Stimulated activated CD4-positive, alpha-beta T cell treated with anti-CD3 and anti-CD28 coated beads, Interleukin-2, amount 100 ng/mL, for 48 hours (primary cell): ENCODE results near the gene BNIP2.
"Not testable (repeated sequence)": the region's sequence is repeated elsewhere in the genome, so short reads cannot be mapped to it uniquely, and the experiment has no call there.

Experiments used
- DNase-seq, 2 donors: peaks; one replicate each; pipeline ENCODE4 v3.0.0-alpha.2; 2020

BNIP2 gene

DNA sequence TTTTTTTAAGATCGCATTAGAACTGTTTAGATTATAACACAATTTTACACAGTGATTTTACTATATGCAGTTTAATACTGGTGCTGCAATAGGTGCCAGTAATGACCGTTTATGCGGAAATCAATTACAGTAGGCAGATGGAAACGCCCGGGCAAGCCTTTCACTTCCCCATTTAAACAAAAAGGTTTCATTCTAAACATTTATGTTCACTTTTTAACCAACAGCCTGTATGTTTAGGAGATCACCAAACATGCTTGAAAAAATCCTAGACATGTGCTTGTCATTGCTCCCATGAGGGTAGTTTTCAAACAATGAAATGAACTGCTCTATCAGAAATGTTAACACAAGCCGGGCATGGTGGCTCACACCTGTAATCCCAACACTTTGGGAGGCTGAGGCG, 2.7 kb downstream of the BNIP2 start:
- DNase-seq = no peak

DNA sequence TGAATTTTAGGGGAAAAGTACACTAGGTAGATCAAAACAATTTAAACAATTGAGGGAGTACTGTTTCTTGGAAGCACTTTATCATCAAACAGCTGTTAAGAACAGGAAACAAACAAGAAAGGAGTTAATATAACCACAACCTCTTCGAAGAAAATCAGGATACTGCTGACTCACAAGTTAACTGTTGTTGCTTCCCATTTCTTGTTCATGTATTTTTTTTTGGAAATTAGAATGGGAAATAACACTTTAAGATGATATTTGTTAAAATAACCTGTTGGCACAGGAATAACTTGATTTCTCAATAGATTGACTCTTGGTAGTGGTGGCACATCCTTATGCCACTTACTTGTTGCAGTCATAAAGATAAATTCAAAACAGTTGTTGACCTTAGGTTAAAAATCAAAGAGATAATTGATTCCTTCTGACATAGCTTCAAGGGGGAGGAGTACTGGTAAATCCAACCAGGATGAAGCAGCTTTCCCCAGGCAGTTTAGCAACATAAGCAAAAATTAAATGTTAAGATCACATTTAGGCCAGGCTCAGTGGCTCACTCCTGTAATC, 3.3 kb downstream of the BNIP2 start:
- no peak for DNase-seq

GRCh38 chr15:59680870-59681269, 8.2 kb downstream of the BNIP2 start:
- DNase-seq = no peak

DNA sequence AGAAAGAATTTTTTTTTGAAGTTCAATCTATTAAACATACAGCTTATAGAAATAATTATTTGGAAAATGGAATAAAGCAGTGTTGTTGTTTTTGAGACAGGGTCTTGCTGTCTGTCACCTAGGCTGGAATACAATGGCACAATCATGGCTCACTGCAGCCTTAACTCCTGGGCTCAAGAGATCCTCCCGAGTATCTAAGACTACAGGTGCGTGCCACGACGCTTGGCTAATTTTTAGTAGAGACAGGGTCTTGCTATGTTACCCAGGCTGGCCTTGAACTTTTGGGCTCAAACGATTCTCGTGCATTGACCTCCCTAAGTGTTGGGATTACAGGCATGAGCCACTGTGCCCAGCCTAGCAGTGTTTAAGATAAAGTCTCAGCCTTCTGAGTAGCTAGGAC, 8.8 kb downstream of the BNIP2 start:
- DNase-seq = no peak

- no peak for DNase-seq
Observed at GRCh38 chr15:59678620-59679019, 10.5 kb downstream of the BNIP2 start.

- DNase-seq = no peak
Observed at GRCh38 chr15:59678172-59678571, 10.9 kb downstream of the BNIP2 start.

DNA sequence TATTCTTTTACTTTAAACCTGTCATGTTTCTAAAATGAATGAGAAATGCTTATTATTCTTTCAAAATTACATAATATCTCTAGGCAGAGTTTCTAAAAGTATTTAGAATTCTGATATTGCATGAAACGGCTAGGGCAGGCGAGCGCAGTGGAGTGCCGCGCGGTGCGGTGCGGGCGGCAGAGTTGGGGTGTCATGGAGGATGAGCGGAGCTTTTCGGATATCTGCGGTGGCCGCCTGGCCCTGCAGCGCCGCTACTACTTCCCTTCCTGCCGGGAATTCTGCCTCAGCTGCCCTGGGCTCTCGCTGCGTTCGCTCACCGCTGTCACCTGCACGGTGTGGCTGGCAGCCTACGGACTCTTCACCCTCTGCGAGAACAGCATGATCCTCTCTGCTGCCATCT, 12.6 kb downstream of the BNIP2 start:
- DNase-seq = no peak

DNA sequence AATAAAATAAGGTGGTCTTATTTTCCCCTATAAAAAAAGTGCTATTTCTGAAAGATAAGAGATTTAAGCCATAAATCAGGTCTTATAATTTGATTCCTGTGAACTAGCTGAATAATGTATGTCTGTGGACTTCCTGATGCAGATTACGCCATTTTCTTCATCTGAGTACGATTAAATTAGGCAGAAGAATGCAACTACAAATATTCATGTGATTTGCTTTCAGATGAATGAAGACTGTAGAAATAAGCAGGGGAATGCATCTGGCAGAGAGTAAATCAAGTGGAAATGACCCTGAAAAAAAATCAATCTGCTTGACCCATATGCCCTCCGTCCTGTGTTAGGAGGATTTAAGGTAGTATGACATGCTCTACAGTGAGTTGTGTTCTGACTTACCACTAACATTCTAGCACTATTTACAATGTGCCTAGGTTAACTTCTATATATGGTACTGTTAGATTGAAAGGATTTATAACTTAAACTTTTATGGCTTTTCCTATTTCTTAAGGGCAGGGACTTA, 14.7 kb downstream of the BNIP2 start:
- no peak for DNase-seq

DNA sequence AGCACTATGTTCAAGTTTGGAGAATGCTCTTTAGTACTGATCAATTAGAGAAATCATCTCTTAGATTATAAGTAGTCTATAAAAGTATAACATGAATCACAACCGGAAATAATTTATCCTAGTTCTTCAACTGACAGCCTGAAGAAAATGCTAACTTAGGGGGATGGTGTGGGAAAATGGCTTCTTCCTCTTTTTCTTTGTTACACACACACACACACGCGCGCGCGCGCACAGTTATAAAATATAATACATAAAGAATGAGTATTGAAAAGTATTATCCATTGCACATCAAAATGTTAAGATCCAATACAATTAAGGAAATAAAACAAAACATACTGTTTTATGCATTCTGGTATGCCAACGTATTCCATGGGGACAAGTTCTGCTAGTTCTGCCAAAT, 20.6 kb downstream of the BNIP2 start:
- no peak for DNase-seq

DNA sequence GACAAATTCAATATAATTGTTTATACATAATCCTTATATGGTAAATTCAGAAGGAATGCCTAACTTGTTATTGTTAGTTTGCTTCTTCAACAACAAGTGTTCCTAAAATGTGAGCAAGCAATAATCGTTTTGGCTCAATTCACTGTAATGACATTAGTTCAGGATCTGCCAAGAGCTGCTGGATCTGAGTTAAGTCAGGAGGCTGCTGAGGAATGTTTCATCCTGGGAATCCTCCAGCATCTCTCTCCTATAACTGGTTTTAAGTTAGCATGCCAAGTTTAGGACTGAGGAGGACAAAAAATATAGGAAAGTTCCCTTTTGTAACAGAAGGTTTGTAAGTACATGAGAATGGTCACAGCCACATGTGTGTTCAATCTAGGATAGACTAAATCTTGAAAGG, 26.9 kb downstream of the BNIP2 start:
- no peak for DNase-seq

GRCh38 chr15:59659366-59659765, 29.8 kb downstream of the BNIP2 start:
- no peak for DNase-seq

- no peak for DNase-seq
Observed at GRCh38 chr15:59657635-59658125, 31.4 kb downstream of the BNIP2 start.

DNA sequence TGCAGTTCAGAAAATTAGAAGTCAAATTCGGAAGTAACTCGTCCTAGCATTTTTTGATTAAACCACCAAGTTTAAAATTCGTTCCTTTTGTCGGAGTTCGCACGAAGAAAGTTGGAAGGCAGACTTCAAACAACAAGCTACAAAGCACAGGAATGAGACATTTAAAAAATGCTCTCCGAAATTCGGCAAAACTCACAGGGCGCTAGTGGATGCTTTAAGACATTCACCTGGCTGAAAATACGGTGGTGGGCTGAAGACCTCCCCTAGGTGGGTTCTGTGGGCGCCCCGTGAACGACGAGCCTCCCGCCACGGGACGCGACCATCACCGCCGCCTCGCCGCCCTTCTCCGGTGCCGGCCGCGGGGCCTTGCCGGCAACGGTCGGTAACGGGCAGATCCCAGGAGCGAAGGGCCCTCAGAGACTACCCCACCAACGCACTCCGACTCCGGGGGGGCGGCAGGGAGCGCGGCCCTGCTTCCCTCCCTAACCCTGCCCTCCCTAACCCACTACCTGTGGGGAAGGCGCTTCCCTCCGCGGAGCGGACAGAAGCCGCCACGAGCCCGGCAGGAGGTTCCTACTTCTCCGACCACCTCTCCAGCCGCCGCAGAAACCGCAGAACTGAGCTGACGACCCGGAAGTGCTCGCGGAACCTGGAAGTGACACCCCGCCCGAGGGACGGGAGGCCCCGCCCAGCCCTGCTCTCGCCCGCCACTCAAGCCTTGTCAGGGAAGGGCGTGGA, 32.1 kb downstream of the BNIP2 start, which contains the start of gene GTF2A2:
TSS of gene GTF2A2 (minus strand) at position 619 of the 738 bp plus-strand sequence. CDS start 5,238 bp downstream, outside the sequence.
- peak; percentile 88 to 91 for DNase-seq

- no peak for DNase-seq
Observed at GRCh38 chr15:59654046-59654445, 35.1 kb downstream of the BNIP2 start.

DNA sequence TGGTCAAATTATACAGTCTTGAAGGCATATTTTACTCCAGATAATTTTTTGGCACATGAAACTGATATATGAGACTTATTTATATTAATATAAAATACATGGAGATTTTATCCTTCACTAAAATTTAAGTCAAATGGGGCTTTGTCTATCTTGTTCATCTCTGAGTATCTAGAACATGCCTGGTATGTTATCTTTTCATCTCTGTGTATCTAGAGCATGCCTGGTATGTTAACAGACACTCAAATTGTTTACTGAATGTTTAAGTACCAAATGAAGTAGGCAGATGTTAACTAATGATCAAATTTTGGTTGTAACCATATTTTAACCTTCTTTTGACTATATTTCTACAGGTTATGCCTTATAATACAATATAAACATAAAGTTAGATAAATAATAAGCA, 39.5 kb downstream of the BNIP2 start:
- no peak for DNase-seq

DNA sequence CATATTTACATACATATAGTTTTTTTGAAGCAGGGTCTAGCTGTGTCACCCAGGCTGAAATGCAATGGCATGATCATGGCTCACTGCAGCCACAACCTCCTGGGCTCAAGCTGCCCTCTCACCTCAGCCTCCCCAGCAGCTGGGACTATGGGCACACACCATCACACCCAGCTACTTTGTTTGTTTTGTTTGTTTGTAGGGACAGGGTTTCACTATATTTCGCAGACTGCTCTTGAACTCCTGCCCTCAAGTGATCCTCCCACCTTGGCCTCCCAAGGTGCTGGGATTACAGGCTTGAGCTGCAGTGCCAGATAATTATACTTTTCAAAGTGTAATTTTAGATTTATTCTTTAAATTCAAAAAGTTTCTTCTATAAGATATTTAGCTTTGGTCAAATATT, 42.0 kb downstream of the BNIP2 start:
- no peak for DNase-seq

- no peak for DNase-seq
Observed at GRCh38 chr15:59646277-59646676, 42.8 kb downstream of the BNIP2 start.

GRCh38 chr15:59645812-59646211, 43.3 kb downstream of the BNIP2 start:
- not testable (repeated sequence) for DNase-seq

GRCh38 chr15:59644756-59645155, 44.4 kb downstream of the BNIP2 start:
- DNase-seq = no peak

DNA sequence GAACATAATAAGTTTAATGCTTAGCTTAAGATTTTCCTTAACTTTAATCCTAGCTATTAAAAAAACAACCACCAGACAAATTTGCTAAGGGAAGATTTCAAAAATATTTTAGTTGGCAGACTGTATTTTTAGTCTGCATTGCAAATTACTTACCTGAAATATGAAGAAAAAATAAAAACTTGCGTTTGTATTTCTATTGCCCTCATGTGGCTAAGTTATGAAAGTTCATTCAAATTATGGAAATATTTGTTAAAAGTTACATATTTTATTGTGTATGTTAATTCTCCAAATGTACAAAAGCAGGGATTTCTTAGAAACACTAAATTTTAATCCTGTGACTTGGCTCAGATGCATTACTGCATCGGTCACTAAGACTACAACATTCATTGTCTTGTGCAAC, 46.8 kb downstream of the BNIP2 start:
- DNase-seq = no peak

DNA sequence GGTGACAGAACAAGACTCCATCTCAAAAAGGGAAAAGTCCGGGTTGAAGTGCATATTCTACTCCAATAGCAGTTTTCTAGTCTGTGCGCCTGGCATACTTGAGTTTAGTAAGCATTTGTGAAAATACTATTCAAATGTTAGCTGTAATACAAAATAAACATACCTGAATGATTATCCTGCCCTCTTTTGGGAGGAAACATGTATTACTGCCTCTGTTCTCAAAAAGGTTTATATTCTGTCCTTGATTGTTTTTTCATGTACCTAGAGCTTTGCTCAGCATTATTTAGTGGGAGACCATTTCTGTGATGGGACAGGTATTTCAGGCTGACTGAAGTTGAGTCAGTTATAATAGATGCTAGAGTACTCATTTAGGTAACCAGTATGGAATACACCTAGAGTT, 51.6 kb downstream of the BNIP2 start:
- not testable (repeated sequence) for DNase-seq

GRCh38 chr15:59636184-59636583, 52.9 kb downstream of the BNIP2 start:
- no peak for DNase-seq

GRCh38 chr15:59632714-59633113, 56.4 kb downstream of the BNIP2 start:
- no peak for DNase-seq

GRCh38 chr15:59622289-59622688, 66.8 kb downstream of the BNIP2 start:
- peak; percentile 43 to 44 for DNase-seq
